GM12872 (cell line): Measurements from ENCODE around the gene TRAPPC3L.

ENCODE experiments used
- TF ChIP-seq, protein P1 (sequence below): IDR thresholded peaks from 3 replicates; pipeline ENCODE4 v1.5.1; 2011; ENCODE audit warnings: low read depth, mild to moderate bottlenecking, low read length, moderate library complexity; ENCODE audit not compliant: insufficient read depth

The TRAPPC3L gene

DNA sequence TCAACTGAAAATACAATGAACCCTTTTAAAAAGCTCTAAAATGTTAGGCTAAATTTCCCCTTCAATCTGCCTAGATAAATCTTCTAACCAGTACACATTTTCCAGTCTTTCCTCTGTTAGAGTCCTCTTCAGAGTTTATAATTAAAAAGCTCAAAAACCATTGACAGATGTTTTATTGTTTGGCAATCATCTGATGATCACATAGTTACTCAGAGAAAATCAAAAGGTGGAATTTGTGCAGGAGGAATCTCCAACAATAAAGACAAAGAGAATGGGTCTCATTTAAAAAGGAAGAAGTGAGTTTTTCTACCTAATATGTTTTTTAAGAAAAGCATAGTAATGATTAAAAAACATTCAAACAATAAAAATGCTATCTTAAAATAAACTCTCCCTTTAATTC, 3.1 kb downstream of the TRAPPC3L start:
- TF ChIP-seq, protein P1, sequence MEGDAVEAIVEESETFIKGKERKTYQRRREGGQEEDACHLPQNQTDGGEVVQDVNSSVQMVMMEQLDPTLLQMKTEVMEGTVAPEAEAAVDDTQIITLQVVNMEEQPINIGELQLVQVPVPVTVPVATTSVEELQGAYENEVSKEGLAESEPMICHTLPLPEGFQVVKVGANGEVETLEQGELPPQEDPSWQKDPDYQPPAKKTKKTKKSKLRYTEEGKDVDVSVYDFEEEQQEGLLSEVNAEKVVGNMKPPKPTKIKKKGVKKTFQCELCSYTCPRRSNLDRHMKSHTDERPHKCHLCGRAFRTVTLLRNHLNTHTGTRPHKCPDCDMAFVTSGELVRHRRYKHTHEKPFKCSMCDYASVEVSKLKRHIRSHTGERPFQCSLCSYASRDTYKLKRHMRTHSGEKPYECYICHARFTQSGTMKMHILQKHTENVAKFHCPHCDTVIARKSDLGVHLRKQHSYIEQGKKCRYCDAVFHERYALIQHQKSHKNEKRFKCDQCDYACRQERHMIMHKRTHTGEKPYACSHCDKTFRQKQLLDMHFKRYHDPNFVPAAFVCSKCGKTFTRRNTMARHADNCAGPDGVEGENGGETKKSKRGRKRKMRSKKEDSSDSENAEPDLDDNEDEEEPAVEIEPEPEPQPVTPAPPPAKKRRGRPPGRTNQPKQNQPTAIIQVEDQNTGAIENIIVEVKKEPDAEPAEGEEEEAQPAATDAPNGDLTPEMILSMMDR = no peak

DNA sequence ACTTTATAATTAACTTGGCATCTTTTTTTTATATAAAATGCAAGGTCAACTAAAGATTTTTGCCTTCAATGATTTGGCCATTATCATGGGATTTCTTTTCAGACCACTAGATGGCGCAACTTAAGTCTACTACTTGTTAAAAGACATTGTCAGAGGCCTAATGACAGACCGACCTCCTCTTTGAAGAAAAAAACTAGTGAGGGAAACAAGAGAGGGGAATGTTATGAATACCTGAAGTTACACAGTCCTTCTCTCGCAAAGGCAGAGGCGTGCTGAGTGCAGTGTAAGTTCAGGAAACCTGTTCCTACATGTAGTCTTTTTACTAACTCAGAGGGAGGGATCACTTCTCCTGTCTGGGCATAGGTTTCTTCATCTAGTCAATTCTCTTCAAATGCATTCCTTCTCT, 9.3 kb downstream of the TRAPPC3L start:
- TF ChIP-seq, protein P1 = peak; percentile 61

DNA sequence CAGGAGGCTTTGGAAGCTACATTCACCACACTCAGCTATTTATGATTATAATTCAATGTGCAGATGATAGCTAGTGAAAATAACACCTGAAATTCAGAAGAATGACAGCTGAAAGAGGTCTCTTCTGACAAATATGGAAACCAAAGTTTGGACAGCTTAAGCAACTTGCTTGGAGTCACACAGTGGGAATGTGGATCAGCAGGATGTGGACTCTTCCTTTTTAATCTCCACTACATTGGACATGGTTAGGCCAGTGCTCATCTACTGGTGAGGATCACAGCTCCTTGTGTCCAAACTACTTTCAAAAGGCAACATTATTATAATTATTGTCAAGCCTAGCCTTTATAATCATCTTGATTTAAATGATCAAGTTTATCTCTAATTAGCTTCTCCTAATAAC, 10.4 kb downstream of the TRAPPC3L start:
- TF ChIP-seq, protein P1 = no peak

DNA sequence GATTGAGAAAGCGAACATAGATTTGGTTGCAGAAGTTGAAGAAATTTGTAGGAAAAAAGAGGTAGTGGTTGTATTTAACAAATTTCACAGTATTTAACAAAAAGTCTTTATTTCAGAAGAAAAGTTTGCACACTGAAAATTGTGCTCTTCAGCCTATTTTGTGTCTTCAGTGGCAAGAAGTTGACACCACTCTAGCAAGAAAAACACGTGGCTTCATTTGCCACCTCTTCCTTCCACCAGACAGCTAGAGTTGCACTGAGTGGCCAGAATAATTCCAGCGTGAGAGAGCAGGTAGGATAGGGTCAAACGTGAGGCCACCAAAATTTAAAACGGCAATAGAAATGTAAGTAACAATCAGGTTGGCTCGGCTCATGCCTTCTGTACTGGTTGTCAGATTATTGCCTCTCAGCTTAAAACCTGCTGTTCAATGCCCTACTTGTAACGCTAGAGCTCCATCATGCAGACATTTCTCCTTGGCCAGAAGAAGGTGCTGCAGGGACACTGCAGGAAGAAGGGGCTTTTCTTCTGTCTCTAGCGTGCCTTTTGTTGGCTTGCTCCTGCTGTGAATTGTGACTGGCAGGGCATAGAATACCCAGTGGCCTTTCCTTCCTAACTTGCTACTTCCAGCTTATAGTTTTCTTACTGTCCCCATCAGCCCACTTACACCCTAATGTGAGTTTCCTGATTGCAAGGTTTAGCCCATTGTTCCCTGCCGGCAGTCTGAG, 12.1 kb downstream of the TRAPPC3L start:
- TF ChIP-seq, protein P1 = no peak

DNA sequence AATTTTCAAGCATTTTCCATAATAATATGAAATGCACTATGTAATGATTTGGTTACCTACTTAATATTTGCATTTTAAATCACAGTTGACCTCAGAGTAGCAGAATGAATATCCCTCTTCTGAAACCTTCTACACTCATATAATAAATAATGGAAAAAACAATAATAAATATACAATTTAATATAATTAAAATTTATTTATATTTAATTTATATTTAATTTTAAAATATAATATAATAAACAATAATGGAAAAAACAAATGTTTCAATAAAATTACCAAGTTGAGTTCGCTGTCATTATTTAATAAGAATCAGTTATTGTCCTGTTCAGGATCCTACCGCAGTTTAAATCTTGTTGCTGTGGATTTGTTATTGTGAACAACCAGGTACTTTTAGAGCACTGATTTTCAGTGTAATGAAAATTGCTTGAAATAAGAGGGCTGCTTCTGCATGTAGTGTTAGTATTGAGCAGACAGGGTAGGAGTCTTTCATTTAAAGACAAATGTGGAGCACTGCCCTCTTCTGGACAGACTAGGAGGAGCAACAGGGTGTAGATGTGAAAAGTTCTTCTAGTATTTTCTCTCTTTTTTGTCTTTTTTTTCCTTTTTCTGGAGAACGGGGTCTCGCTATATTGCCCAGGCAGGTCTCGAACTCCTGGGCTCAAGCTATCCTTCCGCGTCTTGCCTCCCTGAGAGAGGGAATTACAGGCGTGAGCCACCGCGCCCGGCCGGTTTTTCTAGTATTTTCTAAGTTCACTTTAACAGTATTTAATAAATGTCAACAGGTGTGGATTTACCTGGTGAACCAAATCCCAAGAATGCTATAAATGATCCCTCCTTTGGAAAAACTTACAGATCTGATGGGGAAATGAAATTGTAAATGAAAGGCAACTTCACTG, 13.6 kb downstream of the TRAPPC3L start:
- TF ChIP-seq, protein P1 = peak; percentile 78

DNA sequence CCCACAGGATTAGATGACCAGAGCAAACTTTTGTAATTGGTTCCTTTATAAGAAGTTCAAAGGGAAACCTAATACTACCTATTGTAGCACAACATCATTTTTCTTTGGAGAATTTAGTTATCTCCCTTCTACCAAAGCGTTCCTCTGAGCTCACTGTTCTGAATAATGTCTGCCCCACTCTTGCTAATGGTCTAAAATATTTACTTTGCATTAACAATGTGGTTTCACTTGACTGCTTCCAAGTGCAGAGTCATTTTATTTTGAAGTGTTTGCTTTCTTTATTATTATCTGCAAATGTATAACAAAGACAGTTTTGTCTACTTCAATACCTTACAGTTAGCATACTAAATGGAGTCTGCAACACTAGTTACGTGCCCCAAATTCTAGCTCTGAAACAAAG, 15.0 kb downstream of the TRAPPC3L start:
- TF ChIP-seq, protein P1 = no peak

DNA sequence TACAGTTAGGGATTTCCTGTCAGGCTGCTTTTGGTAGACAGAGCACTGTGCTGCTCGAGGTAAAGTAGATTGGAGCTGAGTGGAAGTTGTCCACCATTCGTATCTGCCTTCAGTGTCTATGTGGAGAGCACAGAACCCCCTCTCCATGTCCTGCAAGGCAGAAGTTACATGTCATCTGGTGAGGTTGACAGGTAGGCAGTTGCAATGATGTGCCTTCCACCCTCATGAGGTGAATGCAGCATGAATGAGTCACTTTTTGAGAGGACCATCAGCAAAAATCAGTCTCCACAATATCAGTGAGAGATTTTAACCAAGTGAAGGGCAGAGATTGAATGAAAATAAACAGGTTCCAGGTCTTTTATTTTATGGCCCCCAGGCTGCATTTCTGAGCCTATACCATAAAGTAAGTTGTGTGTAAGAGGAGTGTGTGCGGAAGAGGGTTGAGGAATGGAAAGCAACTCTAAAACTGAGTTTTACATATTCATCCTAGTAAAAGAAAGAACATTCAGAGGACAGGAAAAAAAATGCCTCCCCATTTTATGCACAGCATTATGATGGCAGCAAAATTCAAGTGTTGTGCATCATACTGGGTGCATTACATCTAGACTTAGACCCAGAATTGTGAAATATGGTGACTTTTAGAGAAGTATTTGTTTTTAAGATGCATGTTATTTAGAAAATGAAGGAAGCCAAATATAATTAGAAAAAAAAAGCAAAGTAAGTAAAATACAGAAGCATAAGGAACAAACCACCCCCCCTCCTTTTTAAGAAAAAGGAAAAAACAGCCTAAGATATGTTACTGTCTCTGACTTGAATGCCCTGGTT, 15.8 kb downstream of the TRAPPC3L start:
- TF ChIP-seq, protein P1 = no peak
